Kidney (tissue), 14 donors: ENCODE results near the gene ANKRD42. TPM values are rescaled to one million over a fixed set of nuclear protein-coding genes. Genes with fewer than 3 reads are reported as not detected.

Source experiments
- DNase-seq, 5 donors: peaks; one replicate each; pipeline ENCODE4 v3.0.0-alpha.2; 2013 to 2020
- FAIRE-seq: peaks from 2 replicates; lab custom pipeline; 2012; peaks lifted over from hg19 to GRCh38; lab: Jason Lieb, UNC
- H3K27ac ChIP-seq, 2 donors: one replicate each; pipeline ENCODE4 v1.7.0; 2013; ENCODE audit warnings: low read depth in 2 of 2, low read length in 2 of 2, inconsistent platforms in 1 of 2
- H3K27me3 ChIP-seq: one replicate; pipeline ENCODE4 v1.7.1; 2013; ENCODE audit warnings: low read length, inconsistent platforms; ENCODE audit not compliant: control insufficient read depth, insufficient read depth
- H3K36me3 ChIP-seq, 3 donors: one replicate each; pipeline versions ENCODE4 v1.7.0 to v1.7.1; 2013; ENCODE audit warnings: low read length in 3 of 3, control low read depth in 1 of 3, inconsistent platforms in 1 of 3; ENCODE audit not compliant: insufficient read depth in 3 of 3, control insufficient read depth in 2 of 3
- H3K4me1 ChIP-seq, 3 donors: one replicate each; pipeline versions ENCODE4 v1.7.0 to v1.7.1; 2013; ENCODE audit warnings: low read length in 3 of 3, inconsistent platforms in 1 of 3, low read depth in 1 of 3; ENCODE audit not compliant: control insufficient read depth in 2 of 3, insufficient read depth in 2 of 3
- H3K4me3 ChIP-seq, 3 donors: one replicate each; pipeline versions ENCODE4 v1.7.0 to v1.8.1; 2013; ENCODE audit warnings: low read length in 3 of 3, control low read depth in 1 of 3, inconsistent platforms in 1 of 3
- H3K9ac ChIP-seq, 3 donors: one replicate each; pipeline versions ENCODE4 v1.7.0 to v1.7.1; 2013; ENCODE audit warnings: low read length in 3 of 3, control low read depth in 1 of 3, inconsistent platforms in 1 of 3
- H3K9me3 ChIP-seq, 3 donors: one replicate each; pipeline versions ENCODE4 v1.7.0 to v1.7.1; 2013; ENCODE audit warnings: low read length in 3 of 3, control low read depth in 1 of 3, inconsistent platforms in 1 of 3; ENCODE audit not compliant: control insufficient read depth in 2 of 3, insufficient read depth in 1 of 3
- intact Hi-C: fragments of 100-400 bp; cut with DNase I; formaldehyde crosslinking; loops from one replicate; pipeline ENCODE4 v1.11.1; 2022
- polyA plus RNA-seq: library from polyadenylated mRNA; stranded (reverse); fragments of 350-450 nt; fragmentation: Illumina TruSeq; extraction: RNeasy Lipid Tissue Mini Kit (QIAGEN cat#74804); gene quantifications from one replicate; pipeline ENCODE4 v1.2.3, GENCODE V29; 2014; ENCODE audit warnings: low read depth, low replicate concordance; ENCODE audit not compliant: insufficient read depth
- total RNA-seq: library from RNA; stranded (reverse); fragmentation: NEBNext Ultra II Directional; extraction: Animal tissue kit (Norgen Biotek cat#: 25700); gene quantifications from one replicate; pipeline ENCODE4 v1.2.1, GENCODE V29; 2021
- TF ChIP-seq, protein P1 (sequence below): IDR thresholded peaks from 3 replicates; pipeline ENCODE4 v1.5.1; 2012; ENCODE audit warnings: mild to moderate bottlenecking, moderate library complexity, borderline replicate concordance; ENCODE audit not compliant: insufficient read depth; ENCODE audit errors: extremely low read depth
- donor health status: control.
- donor health status: control.
- donor health status: control.
- donor health status: control.
- donor health status: control.
- donor health status: DM: yes; HTN: yes; CAD: no.
- donor health status: Normal renal cell carcinoma (clear cell type).

The ANKRD42 gene
- total and polyA plus RNA-seq, 2 donors from 2014 or later: 12.1 to 22.5 TPM

DNA sequence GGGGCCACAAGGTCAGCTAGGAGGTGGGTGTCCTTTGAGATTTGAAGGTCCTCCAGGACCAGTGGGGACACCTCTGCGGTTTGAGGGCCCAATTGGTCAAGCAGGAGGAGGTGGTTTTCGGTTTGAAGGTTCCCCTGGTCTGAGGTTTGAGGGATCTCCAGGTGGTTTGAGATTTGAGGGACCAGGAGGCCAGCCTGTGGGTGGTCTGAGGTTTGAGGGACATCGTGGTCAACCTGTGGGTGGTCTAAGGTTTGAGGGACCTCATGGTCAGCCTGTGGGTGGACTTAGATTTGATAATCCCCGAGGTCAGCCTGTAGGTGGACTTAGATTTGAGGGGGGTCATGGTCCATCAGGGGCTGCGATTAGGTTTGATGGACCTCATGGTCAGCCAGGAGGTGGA lies 24.8 kb upstream of the ANKRD42 start:
- Histone ChIP-seq H3K27me3 (no peaks in the 10 kb centered on the region), H3K9ac (no peak overlapping the region), H3K27ac (no peak overlapping the region), H3K4me1 (peaks cover 0 to 23% (median 13%) of the 10 kb centered on the region in 3 donors), H3K36me3 (peaks cover 23 to 57% (median 29%) of the 10 kb centered on the region in 3 donors), H3K9me3 (no peaks in the 10 kb centered on the region), H3K4me3 (no peak overlapping the region)
- TF ChIP-seq, protein P1, sequence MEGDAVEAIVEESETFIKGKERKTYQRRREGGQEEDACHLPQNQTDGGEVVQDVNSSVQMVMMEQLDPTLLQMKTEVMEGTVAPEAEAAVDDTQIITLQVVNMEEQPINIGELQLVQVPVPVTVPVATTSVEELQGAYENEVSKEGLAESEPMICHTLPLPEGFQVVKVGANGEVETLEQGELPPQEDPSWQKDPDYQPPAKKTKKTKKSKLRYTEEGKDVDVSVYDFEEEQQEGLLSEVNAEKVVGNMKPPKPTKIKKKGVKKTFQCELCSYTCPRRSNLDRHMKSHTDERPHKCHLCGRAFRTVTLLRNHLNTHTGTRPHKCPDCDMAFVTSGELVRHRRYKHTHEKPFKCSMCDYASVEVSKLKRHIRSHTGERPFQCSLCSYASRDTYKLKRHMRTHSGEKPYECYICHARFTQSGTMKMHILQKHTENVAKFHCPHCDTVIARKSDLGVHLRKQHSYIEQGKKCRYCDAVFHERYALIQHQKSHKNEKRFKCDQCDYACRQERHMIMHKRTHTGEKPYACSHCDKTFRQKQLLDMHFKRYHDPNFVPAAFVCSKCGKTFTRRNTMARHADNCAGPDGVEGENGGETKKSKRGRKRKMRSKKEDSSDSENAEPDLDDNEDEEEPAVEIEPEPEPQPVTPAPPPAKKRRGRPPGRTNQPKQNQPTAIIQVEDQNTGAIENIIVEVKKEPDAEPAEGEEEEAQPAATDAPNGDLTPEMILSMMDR: no peak
- intact Hi-C loops: no loop called here
- FAIRE-seq: no peak
- no peak for DNase-seq

DNA sequence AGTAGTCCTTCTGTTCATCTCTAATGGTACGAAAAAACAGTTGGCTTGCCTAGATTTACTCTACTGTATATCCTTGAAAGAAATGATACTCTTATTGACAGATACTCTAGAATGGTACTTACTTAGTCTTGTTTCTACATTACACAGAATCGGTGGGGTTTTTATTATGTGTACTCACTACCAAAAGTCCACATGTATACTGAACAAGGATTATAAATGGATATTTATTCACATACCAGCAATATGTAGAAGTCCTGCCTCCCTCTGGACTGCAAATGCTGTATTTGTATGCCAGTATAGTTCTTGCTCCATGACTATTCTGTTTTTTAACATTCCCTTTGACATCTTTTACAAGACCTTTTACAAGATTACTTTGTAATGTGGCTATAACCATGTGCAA lies 22.6 kb upstream of the ANKRD42 start:
- H3K4me1 ChIP-seq: peaks cover 0 to 23% (median 13%) of the 10 kb centered on the region in 3 donors
- H3K27me3 ChIP-seq: no peaks in the 10 kb centered on the region
- intact Hi-C loops: no loop called here
- TF ChIP-seq, protein P1: no peak
- no peaks in the 10 kb centered on the region for H3K9me3 ChIP-seq
- DNase-seq: no peak
- H3K9ac ChIP-seq: peak overlapping the region in 1 of 3 donors; percentile 37
- H3K4me3 ChIP-seq: peak overlapping the region in 2 of 3 donors; percentile 18 to 44
- H3K36me3 ChIP-seq: peaks cover 20 to 50% (median 31%) of the 10 kb centered on the region in 3 donors
- H3K27ac ChIP-seq: no peak overlapping the region
- FAIRE-seq: no peak

DNA sequence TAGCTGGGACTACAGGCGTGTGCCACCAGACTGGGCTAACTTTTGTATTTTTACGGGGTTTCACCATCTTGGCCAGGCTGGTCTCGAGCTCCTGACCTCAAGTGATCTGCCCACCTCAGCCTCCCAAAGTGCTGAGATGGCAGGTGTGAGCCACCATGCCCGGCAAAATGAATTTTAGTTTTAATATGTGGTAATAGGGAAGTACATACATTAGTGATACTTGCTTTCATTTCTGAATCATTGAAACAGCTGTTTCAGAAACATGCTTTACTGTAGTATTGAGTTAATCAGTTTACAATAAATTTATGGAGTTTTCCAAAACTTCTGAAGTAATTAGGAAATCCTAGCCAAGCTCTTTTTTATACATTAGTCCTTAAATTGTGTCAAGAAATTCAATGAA lies 21.0 kb upstream of the ANKRD42 start:
- Histone ChIP-seq H3K27me3 (no peaks in the 10 kb centered on the region), H3K4me1 (peaks cover 0 to 23% (median 13%) of the 10 kb centered on the region in 3 donors), H3K9ac (no peak overlapping the region), H3K4me3 (no peak overlapping the region), H3K36me3 (peaks cover 18 to 35% (median 22%) of the 10 kb centered on the region in 3 donors), H3K27ac (no peak overlapping the region), H3K9me3 (no peaks in the 10 kb centered on the region)
- intact Hi-C loops: no loop called here
- TF ChIP-seq, protein P1: no peak
- no peak for FAIRE-seq
- no peak for DNase-seq

DNA sequence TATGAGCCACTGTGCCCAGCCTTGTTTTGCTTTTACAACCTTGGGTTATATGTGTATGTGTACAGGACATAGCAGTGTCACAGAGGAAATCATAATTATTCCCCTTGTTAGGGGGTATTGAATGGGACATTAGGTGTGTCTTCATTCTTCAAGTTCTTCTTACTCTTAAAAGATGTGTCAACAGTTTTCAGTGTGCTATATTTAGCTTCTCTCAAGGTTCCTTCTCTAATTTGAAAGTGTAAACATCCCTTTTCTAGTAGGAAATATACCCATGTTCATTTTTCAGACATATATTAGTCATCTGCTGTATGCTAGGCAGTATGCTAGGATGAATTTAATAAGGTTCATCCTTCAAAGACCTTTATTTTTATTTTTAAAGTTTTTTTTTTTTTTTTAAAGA lies 19.5 kb upstream of the ANKRD42 start:
- Histone ChIP-seq H3K27ac (no peak overlapping the region), H3K4me1 (peaks cover 0 to 23% (median 13%) of the 10 kb centered on the region in 3 donors), H3K9ac (no peak overlapping the region), H3K27me3 (no peaks in the 10 kb centered on the region), H3K36me3 (peaks cover 6 to 27% (median 12%) of the 10 kb centered on the region in 3 donors), H3K4me3 (no peak overlapping the region), H3K9me3 (no peaks in the 10 kb centered on the region)
- DNase-seq: no peak
- intact Hi-C loops: no loop called here
- TF ChIP-seq, protein P1: no peak
- FAIRE-seq: no peak
